HCT116 (cell line): Measurements from ENCODE around the gene CMIP. TPM values are rescaled to one million over a fixed set of nuclear protein-coding genes. Genes with fewer than 3 reads are reported as not detected.

Experiments
- ATAC-seq: fragments of 200-7000 bp; cut with Tn5 transposase; 2 replicates; pipeline ENCODE4 v1.9.1; 2020; ENCODE audit warnings: mild to moderate bottlenecking, moderate library complexity
- BruUV-seq: library from RNA; stranded (reverse); fragments of 400-500 nt; replicated peaks from 2 replicates; lab custom pipeline; 2021; lab: Mats Ljungman, UMichigan
- CTCF ChIA-PET: fragments of 300-600 bp; sonication (Branson Sonifier 250); formaldehyde crosslinking; loops from one replicate; lab custom pipeline; 2021; ENCODE audit warnings: antibody characterized with exemption; lab: Charles Lee
- POLR2A ChIA-PET: fragments of 300-600, 350-600 bp; sonication (Branson Sonifier 250); formaldehyde crosslinking; loops from one replicate; lab custom pipeline; 2021; ENCODE audit warnings: antibody characterized with exemption; lab: Charles Lee
- RAD21 ChIA-PET, 2 experiments: fragments of 300-600 bp; sonication (Branson Sonifier 250); formaldehyde crosslinking; loops; one replicate each; lab custom pipeline; 2023; ENCODE audit warnings: low total read pairs in 2 of 2; ENCODE audit not compliant: uncharacterized antibody in 2 of 2, unreplicated experiment in 2 of 2, low non-redundant PET in 1 of 2; lab: Charles Lee
- DNase-seq: peaks from one replicate; pipeline ENCODE4 v3.0.0-alpha.2; 2010; ENCODE audit warnings: low read depth, low spot score
- H2AFZ ChIP-seq: fragments of 200-600 bp; shearing (Covaris generic), sonication (generic); 2 replicates; pipeline ENCODE4 v1.6.1; 2017; ENCODE audit warnings: low read depth, mixed run types, mixed read lengths, antibody characterized with exemption, low read length; ENCODE audit not compliant: poor library complexity, severe bottlenecking
- H3K27ac ChIP-seq: 2 replicates; pipeline ENCODE4 v1.5.1; 2012; ENCODE audit warnings: low read depth, low read length
- H3K27me3 ChIP-seq: fragments of 200-600 bp; sonication (generic); 2 replicates; pipeline ENCODE4 v1.6.1; 2016; ENCODE audit warnings: mixed run types, low read length, mixed read lengths; ENCODE audit not compliant: insufficient read depth
- H3K36me3 ChIP-seq, 2 experiments: fragments of 200-500 bp in 1 of 2; fragments of 200-600 bp in 1 of 2; sonication (Bioruptor generic) in 1 of 2; sonication (generic) in 1 of 2; 2 replicates each; pipeline versions ENCODE4 v1.5.1 to v1.6.1; 2014 to 2016; ENCODE audit warnings: low read length in 2 of 2, inconsistent platforms in 1 of 2, mixed read lengths in 1 of 2, mixed run types in 1 of 2; ENCODE audit not compliant: insufficient read depth in 2 of 2, control insufficient read depth in 1 of 2
- H3K4me1 ChIP-seq, 2 experiments: fragments of 200-600 bp in 1 of 2; sonication (generic) in 1 of 2; 2 replicates each; pipeline versions ENCODE4 v1.5.1 to v1.6.1; 2012 to 2017; ENCODE audit warnings: low read length in 2 of 2, inconsistent platforms in 1 of 2, mild to moderate bottlenecking in 1 of 2, mixed read lengths in 1 of 2, mixed run types in 1 of 2, moderate library complexity in 1 of 2; ENCODE audit not compliant: insufficient read depth in 2 of 2, control insufficient read depth in 1 of 2
- H3K4me2 ChIP-seq: fragments of 200-600 bp; sonication (generic); 2 replicates; pipeline ENCODE4 v1.6.1; 2017; ENCODE audit warnings: mixed run types, low read length, mixed read lengths
- H3K4me3 ChIP-seq, 2 experiments: fragments of 200-600 bp in 1 of 2; sonication (generic) in 1 of 2; replicated peaks in 1 of 2; 2 replicates each; pipeline ENCODE4 v1.5.1; 2011 to 2016; ENCODE audit warnings: low read length in 2 of 2, control low read depth in 1 of 2, low read depth in 1 of 2, mild to moderate bottlenecking in 1 of 2, mixed read lengths in 1 of 2, mixed run types in 1 of 2
- H3K79me2 ChIP-seq: fragments of 200-600 bp; sonication (generic); 2 replicates; pipeline ENCODE4 v1.6.1; 2017; ENCODE audit warnings: mild to moderate bottlenecking, mixed run types, low read length, moderate library complexity, mixed read lengths; ENCODE audit not compliant: insufficient read depth
- H3K9ac ChIP-seq: fragments of 200-600 bp; sonication (generic); 2 replicates; pipeline ENCODE4 v1.6.1; 2016; ENCODE audit warnings: low read length, mixed read lengths
- H3K9me2 ChIP-seq: fragments of 200-600 bp; sonication (generic), shearing (Covaris generic); 2 replicates; pipeline ENCODE4 v1.6.1; 2017; ENCODE audit warnings: mixed run types, mild to moderate bottlenecking, moderate library complexity; ENCODE audit not compliant: insufficient read depth
- H3K9me3 ChIP-seq, 2 experiments: fragments of 200-500 bp in 1 of 2; fragments of 200-600 bp in 1 of 2; sonication (Bioruptor generic) in 1 of 2; sonication (generic) in 1 of 2; 2 replicates each; pipeline ENCODE4 v1.6.1; 2014 to 2017; ENCODE audit warnings: low read length in 2 of 2, mixed read lengths in 2 of 2, inconsistent platforms in 1 of 2, low read depth in 1 of 2, mild to moderate bottlenecking in 1 of 2, mixed run types in 1 of 2, moderate library complexity in 1 of 2; ENCODE audit not compliant: control insufficient read depth in 1 of 2, insufficient read depth in 1 of 2
- H4K20me1 ChIP-seq: fragments of 200-600 bp; sonication (generic), shearing (Covaris generic); 2 replicates; pipeline ENCODE4 v1.6.1; 2017; ENCODE audit warnings: mixed run types, mild to moderate bottlenecking, moderate library complexity; ENCODE audit not compliant: insufficient read depth
- CBX3 ChIP-seq: IDR thresholded peaks from 2 replicates; pipeline ENCODE4 v1.6.1; 2012; ENCODE audit warnings: low read depth
- ELF1 ChIP-seq: IDR thresholded peaks from 2 replicates; pipeline ENCODE4 v1.6.1; 2012; ENCODE audit warnings: low read depth, borderline replicate concordance
- FOSL1 ChIP-seq: IDR thresholded peaks from 2 replicates; pipeline ENCODE4 v1.6.1; 2012; ENCODE audit warnings: low read depth
- intact Hi-C: fragments of 100-400 bp; cut with micrococcal nuclease; formaldehyde crosslinking; loops from 2 replicates; pipeline ENCODE4 v1.10.0; 2022
- total RNA-seq: library from RNA; stranded (reverse); gene quantifications from one replicate; pipeline ENCODE4 v1.2.1, GENCODE V29; 2021; ENCODE audit not compliant: unreplicated experiment
- TF ChIP-seq, protein P1 (sequence below), 3 experiments: fragments of 200-600 bp in 1 of 3; sonication (generic) in 1 of 3; IDR thresholded peaks in 2 of 3; conservative IDR thresholded peaks in 1 of 3; 2 replicates each; pipeline ENCODE4 v1.5.1; 2012 to 2017; ENCODE audit warnings: low read depth in 2 of 3, low read length in 2 of 3, antibody characterized with exemption in 1 of 3, borderline replicate concordance in 1 of 3, control low read depth in 1 of 3, mild to moderate bottlenecking in 1 of 3, mixed read lengths in 1 of 3, mixed run types in 1 of 3, moderate library complexity in 1 of 3; ENCODE audit not compliant: insufficient read depth in 1 of 3

Gene CMIP
- total RNA-seq, 1 experiment from 2014 or later: 64.6 TPM

DNA sequence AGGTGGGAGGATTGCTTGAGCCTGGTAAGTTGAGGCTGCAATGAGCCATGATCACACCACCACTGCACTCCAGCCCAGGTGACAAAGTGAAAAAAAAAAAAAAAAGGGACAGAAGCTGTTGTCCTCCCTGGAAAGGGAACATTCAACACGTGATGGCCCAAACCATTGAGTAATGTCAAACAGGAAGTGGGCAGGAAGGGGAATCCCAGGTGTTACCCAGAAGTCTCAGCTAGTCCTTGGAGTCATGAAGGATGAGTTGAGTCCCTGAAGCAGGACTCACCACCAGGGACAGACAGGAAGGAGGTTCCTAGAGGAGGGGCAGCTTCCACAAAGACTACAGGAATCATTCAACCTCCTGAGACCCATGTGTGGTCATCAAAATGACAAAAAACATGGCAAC lies 19.8 kb upstream of the CMIP start:
- H3K27ac ChIP-seq: no peak overlapping the region
- ATAC-seq (peak; percentile 21; the same call in 1 of the 2 replicates), DNase-seq (no peak)
- intact Hi-C loops: no loop called here
- TF ChIP-seq, protein P1, sequence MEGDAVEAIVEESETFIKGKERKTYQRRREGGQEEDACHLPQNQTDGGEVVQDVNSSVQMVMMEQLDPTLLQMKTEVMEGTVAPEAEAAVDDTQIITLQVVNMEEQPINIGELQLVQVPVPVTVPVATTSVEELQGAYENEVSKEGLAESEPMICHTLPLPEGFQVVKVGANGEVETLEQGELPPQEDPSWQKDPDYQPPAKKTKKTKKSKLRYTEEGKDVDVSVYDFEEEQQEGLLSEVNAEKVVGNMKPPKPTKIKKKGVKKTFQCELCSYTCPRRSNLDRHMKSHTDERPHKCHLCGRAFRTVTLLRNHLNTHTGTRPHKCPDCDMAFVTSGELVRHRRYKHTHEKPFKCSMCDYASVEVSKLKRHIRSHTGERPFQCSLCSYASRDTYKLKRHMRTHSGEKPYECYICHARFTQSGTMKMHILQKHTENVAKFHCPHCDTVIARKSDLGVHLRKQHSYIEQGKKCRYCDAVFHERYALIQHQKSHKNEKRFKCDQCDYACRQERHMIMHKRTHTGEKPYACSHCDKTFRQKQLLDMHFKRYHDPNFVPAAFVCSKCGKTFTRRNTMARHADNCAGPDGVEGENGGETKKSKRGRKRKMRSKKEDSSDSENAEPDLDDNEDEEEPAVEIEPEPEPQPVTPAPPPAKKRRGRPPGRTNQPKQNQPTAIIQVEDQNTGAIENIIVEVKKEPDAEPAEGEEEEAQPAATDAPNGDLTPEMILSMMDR (IDR thresholded peaks at IDR 0.05 in 2 of 3, conservative IDR thresholded peaks at IDR 0.05 in 1 of 3; ENCODE audit: borderline replicate concordance in 1 of 3, insufficient read depth in 1 of 3, low read depth in 2 of 3, low read length in 2 of 3): no peak
- TF ChIP-seq FOSL1: no peak
- ChIA-PET POLR2A (no interaction called here), CTCF (interaction anchor here (0.6 kb wide), 1 partner anchor 20 kb away, joined by 3 read pairs; no protein-coding TSS in a partner anchor), RAD21 (no interaction called here)
- peak overlapping the region; percentile 28 for H2AFZ ChIP-seq
- H3K9me3 ChIP-seq: no peaks in the 10 kb centered on the region
- H3K9ac ChIP-seq: no peak overlapping the region
- H4K20me1 ChIP-seq: no peaks in the 10 kb centered on the region
- H3K4me2 ChIP-seq: peak overlapping the region; percentile 10; the same call in 1 of the 2 replicates
- H3K36me3 ChIP-seq: no peaks in the 10 kb centered on the region
- H3K27me3 ChIP-seq: no peaks in the 10 kb centered on the region
- no peaks in the 10 kb centered on the region for H3K9me2 ChIP-seq
- H3K4me1 ChIP-seq: peaks cover 11 to 21% of the 10 kb centered on the region in 2 experiments
- no peak overlapping the region for H3K4me3 ChIP-seq
- BruUV-seq: no TSS peak
- no peaks in the 10 kb centered on the region for H3K79me2 ChIP-seq

GRCh38 chr16:81427219-81427618 lies 17.4 kb upstream of the CMIP start:
- Histone ChIP-seq H4K20me1 (no peaks in the 10 kb centered on the region), H2AFZ (peak overlapping the region; percentile 12), H3K4me1 (peaks cover 11 to 34% of the 10 kb centered on the region in 2 experiments), H3K9me3 (no peaks in the 10 kb centered on the region), H3K27ac (no peak overlapping the region), H3K9me2 (no peaks in the 10 kb centered on the region), H3K4me2 (no peak overlapping the region), H3K4me3 (no peak overlapping the region), H3K9ac (no peak overlapping the region), H3K79me2 (no peaks in the 10 kb centered on the region), H3K36me3 (no peaks in the 10 kb centered on the region), H3K27me3 (no peaks in the 10 kb centered on the region)
- TF ChIP-seq CBX3 (no peak), ELF1 (no peak)
- no TSS peak for BruUV-seq
- ATAC-seq (no peak), DNase-seq (no peak)
- RAD21 ChIA-PET: no interaction called here
- intact Hi-C loops: no loop called here
- CTCF ChIA-PET: no interaction called here
- POLR2A ChIA-PET: no interaction called here
